Activated naive CD4-positive, alpha-beta T cell (primary cell): Measurements from ENCODE around the gene CCDC6.
A peak's percentile ranks its signal among the peaks of the same experiment; 100 is the strongest.
"Not testable (repeated sequence)": the region's sequence is repeated elsewhere in the genome, so short reads cannot be mapped to it uniquely, and the experiment has no call there.

Source experiments
- DNase-seq, 4 experiments: peaks; one replicate each; lab custom pipeline; 2025; lab: John Stamatoyannopoulos, UW

CCDC6 gene

GRCh38 chr10:59808896-59809643 lies 97.3 kb downstream of the CCDC6 start:
- peak in 3 of 4 experiments; percentile 27 to 46 (median 27) for DNase-seq

- DNase-seq: no peak
Observed at GRCh38 chr10:59807629-59808620, 98.4 kb downstream of the CCDC6 start.

GRCh38 chr10:59805014-59805413 lies 101.3 kb downstream of the CCDC6 start:
- DNase-seq: no peak

GRCh38 chr10:59804220-59804619 lies 102.1 kb downstream of the CCDC6 start:
- DNase-seq: no peak

- no peak for DNase-seq
Observed at GRCh38 chr10:59803714-59804113, 102.6 kb downstream of the CCDC6 start.

GRCh38 chr10:59801171-59801570 lies 105.2 kb downstream of the CCDC6 start:
- DNase-seq: no peak

GRCh38 chr10:59799421-59799820 lies 106.9 kb downstream of the CCDC6 start:
- DNase-seq: no peak

GRCh38 chr10:59793919-59794318 lies 112.4 kb downstream of the CCDC6 start:
- DNase-seq: no peak

- no peak for DNase-seq
Observed at GRCh38 chr10:59792812-59793211, 113.5 kb downstream of the CCDC6 start.

- DNase-seq: no peak
Observed at GRCh38 chr10:59791601-59792000, 114.8 kb downstream of the CCDC6 start.

GRCh38 chr10:59790080-59790479 lies 116.3 kb downstream of the CCDC6 start:
- DNase-seq: not testable (repeated sequence)

GRCh38 chr10:59788914-59789313 lies 117.4 kb downstream of the CCDC6 start:
- DNase-seq: not testable (repeated sequence)

- DNase-seq: not testable (repeated sequence)
Observed at GRCh38 chr10:59787032-59787431, 119.3 kb downstream of the CCDC6 start.

- DNase-seq: not testable (repeated sequence)
Observed at GRCh38 chr10:59785476-59785875, 120.9 kb downstream of the CCDC6 start.

- DNase-seq: no peak
Observed at GRCh38 chr10:59781511-59781910, 124.8 kb downstream of the CCDC6 start.

GRCh38 chr10:59779756-59780533 lies 126.4 kb downstream of the CCDC6 start:
- no peak for DNase-seq

GRCh38 chr10:59774451-59774850 lies 131.9 kb downstream of the CCDC6 start:
- no peak for DNase-seq

- DNase-seq: no peak
Observed at GRCh38 chr10:59773088-59773487, 133.3 kb downstream of the CCDC6 start.

GRCh38 chr10:59771162-59771807 lies 135.1 kb downstream of the CCDC6 start:
- no peak for DNase-seq

- DNase-seq: no peak
Observed at GRCh38 chr10:59770689-59771088, 135.7 kb downstream of the CCDC6 start.

- no peak for DNase-seq
Observed at GRCh38 chr10:59762505-59762904, 143.9 kb downstream of the CCDC6 start.

GRCh38 chr10:59757966-59758365 lies 148.4 kb downstream of the CCDC6 start:
- no peak for DNase-seq
